Measurements from ENCODE around the gene DAND5. TPM values are rescaled to one million over a fixed set of nuclear protein-coding genes. Genes with fewer than 3 reads are reported as not detected.

Gene DAND5
- total RNA-seq, 1 donor from 2014 or later = 11.4 TPM

DNA sequence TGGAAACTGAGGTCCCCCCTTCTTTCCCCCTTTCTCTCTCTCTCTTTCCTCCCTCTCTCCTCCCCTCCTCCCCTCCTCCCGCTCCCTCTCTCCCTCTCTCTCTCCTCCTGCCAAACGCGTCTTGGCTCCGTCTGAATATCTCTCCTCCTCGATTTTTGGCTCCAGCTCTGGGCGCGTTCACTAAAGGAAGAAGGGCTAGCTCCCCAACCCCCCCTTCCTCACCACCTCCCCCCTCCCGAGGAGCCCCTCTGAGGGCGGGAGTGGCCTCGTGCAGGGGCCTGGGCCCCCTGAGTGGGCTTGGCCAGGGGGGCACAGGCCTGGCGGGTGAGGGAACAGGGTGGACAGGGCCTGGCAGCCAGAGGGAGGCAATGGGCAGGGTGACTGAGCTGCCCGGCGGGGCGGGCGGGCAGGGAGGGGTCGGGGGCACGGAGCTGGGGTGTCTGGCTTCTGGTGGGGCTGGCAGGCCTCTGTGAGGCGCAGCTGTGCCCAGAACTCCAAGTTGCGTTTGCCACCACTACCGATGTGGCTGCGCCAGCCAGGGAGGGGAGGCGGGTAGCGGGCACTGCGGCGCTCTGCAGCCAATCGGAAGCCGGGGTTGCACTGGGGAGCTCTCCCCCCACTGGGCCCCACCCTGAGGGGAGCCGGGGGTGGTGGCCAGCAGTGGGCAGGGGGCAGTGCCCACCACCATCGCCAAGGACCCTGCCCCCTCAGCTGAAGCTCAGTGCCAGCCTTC lies 33.0 kb downstream of the DAND5 start:
- DNase-seq (ENCODE audit: low spot score) = no peak
- intact Hi-C loops (cut with DNase I) = no loop called here

DNA sequence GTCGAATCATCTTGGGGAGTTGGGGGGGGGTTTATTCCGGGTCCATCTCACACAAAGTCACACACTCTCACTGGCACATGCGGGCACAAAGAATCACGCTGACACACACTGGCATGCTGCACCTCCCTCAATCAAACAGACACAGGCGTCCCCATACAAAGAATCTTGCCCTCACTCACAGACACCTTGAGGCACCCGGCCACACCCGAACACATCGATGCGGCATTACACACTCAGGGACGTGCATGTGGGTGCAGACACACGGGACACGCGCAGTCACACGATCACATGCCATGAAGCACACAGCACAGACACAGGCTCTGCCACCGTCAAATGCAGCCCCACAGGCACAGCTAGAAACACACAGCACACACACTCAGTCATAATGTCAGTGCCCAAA lies 33.7 kb downstream of the DAND5 start:
- DNase-seq (ENCODE audit: low spot score) = no peak
- intact Hi-C loops (cut with DNase I) = no loop called here

- intact Hi-C loops (cut with DNase I) = no loop called here
Observed at GRCh38 chr19:13004273-13004672, 34.9 kb downstream of the DAND5 start.

DNA sequence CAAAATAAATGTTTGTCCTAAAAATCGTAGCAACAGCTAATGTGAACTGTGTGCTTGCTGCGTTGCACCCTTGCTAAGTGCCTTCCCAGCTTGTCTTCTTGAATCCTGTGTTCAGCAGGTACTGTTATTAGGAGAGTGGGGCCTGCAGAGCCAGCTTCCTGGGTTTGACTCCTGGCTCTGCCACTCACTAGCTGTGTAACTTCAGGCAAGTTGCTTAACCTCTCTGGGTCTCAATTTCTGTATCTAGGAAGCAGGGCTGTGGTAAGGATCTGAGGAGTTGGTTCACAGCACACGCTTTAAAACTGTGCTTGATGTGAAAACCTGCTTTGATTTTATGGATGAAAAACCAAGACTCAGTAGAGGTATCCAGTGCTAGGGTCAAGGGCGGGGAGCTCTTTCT lies 35.9 kb downstream of the DAND5 start:
- intact Hi-C loops (cut with DNase I) = no loop called here
- DNase-seq (ENCODE audit: low spot score) = no peak

More at GRCh38 chr19:13004273-13004672, 34.9 kb downstream of the DAND5 start:
- DNase-seq (ENCODE audit: low spot score) = no peak

DNA sequence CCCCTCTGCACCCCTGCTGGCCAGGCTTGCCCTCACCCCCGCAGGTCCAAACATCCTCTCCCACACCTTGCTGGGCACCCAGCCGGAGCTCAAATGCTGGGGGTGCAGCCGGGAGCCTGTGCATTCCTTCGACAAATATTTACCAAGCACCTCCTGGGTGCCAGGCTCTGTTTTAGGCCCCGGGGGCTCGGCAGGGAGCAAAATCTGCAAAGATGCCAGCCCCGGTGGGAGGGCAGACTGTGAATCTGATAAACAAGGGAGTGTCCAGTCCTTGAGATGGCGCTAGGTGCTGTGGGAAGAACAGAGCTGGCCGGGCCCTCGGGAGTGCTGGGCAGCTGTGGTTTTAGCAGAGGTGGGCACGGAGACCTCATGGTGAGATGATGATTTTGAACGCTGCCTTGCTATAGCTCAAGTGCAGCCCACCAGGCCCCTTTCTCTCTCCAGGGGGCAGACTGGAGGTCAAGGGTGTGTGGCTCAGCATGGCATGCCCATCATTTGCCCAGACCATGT lies 36.5 kb downstream of the DAND5 start:
- intact Hi-C loops (cut with DNase I) = no loop called here
- DNase-seq (ENCODE audit: low spot score) = no peak

DNA sequence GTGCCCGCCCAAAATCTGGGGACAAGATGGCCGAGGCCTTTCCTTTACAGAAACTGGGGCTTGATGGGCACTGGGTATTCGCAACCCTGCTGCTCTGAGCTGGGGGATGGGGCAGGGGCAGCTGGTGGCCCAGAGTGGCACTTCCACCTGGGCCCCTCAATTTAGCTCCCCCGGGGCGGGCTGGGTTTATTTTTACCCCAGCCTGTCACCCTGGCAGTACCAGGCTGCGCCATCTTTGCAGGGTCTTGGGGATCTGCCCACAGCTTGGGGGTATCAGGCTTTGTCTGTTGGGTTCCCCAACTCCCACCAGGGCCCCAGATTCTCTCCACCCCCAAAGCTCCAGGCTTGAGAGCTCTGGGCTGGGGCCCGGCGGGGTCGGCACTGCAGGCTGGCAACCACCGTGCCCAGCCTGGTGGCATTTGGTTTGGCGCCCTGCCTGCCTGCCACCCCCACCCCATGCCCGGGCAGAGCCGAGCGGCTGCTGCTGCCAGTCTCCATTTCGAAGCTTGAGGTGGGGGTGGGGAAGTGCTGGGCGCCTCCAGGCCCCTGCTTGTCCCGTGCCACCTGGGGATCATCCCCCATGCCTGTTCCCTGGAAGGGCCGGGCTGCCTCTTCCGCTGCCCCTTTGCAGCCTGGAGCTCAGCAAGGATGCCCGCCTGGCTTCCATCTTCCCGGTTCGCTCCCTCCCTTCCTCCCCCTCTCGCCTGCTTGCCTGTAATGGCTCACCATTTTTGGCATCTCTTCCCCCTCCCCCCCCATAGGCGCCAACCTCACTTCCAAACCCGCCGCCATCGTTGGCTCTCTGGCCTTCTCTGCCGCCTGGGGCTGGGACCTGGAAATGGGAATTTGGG lies 37.3 kb downstream of the DAND5 start:
- intact Hi-C loops (cut with DNase I) = no loop called here
- no peak for DNase-seq (ENCODE audit: low spot score)

GRCh38 chr19:13007292-13008045 lies 38.1 kb downstream of the DAND5 start:
- DNase-seq (ENCODE audit: low spot score) = no peak
- intact Hi-C loops (cut with DNase I) = no loop called here

- intact Hi-C loops (cut with DNase I) = no loop called here
Observed at GRCh38 chr19:13008926-13009787, 39.8 kb downstream of the DAND5 start.

DNA sequence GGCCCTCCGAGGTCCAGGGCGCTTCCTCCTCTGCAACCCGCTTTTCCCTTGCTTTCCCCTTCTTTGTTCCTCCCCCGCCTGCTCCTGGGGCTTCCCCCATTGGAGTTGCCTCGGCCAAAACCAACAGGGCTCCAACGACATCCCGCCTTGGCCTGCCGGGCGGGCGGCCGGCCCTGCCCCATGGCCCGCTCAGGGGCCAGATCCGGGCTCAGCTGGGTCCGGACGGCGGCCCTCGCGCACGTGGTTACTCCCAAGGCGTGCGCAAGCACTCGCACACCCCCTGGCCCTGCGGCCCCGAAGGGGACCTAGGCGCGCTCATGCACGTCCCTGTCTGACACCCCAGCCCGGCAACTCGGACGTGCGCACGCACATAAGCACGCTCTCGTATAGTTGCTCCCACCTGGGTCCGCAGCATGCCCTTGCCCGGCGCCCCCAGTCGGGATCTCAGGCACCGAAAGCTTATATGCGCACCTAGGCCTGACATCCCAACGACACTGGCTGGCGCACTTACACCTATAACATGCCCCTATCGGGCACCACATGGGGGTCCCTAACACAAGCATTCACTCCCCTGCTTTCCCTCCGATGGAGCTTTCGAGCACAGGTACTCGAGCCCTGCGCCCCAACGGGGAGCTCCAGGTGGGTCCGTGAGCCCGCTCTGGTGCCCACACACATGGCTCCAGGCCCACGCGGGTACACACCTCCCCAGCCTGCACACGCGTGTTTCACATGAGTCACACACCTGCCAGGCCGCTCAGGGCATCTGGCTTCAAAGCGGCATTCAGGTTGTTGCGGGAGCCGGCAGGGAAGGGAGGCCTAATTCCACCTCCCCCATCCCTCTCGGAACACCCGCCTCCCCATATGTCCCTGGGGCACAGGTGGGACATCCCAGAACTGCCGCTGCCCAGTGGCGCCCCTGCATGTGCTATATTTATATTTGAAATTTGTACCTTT lies 40.9 kb downstream of the DAND5 start:
- intact Hi-C loops (cut with DNase I) = no loop called here
- no peak for DNase-seq (ENCODE audit: low spot score)

More at GRCh38 chr19:13008926-13009787, 39.8 kb downstream of the DAND5 start:
- no peak for DNase-seq (ENCODE audit: low spot score)

DNA sequence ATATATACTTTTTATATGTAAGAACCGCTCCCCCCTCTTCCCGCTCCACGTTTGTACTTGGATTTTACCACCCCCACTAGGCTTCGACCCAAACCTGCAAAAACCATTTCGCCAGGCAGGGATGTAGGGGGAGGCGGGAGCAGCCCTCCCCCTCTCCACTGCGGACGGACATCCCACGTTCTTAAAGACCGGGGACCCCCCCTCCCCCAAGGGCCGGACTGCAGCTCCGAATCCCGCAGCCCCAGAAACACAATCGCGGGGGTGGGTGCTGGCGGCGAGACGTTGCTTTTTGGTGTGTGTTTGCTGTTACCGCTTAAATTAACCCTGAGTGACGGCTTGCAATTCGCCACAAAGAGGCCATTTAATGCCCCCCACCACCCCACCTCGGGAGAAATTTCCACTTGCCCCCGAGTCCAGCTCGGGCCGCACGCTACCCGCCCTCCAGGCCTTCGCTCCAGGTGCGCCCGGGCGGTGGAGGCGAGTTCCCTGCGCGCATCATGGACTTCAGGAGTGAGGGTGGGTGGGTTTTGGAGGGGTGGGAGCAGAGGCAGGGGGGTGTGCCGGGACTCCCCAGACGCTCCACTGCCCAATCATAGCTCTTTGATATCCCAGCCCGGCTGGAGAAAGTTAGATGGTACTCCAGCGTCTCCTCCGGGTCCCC lies 41.7 kb downstream of the DAND5 start:
- DNase-seq (ENCODE audit: low spot score) = no peak
- intact Hi-C loops (cut with DNase I) = no loop called here

DNA sequence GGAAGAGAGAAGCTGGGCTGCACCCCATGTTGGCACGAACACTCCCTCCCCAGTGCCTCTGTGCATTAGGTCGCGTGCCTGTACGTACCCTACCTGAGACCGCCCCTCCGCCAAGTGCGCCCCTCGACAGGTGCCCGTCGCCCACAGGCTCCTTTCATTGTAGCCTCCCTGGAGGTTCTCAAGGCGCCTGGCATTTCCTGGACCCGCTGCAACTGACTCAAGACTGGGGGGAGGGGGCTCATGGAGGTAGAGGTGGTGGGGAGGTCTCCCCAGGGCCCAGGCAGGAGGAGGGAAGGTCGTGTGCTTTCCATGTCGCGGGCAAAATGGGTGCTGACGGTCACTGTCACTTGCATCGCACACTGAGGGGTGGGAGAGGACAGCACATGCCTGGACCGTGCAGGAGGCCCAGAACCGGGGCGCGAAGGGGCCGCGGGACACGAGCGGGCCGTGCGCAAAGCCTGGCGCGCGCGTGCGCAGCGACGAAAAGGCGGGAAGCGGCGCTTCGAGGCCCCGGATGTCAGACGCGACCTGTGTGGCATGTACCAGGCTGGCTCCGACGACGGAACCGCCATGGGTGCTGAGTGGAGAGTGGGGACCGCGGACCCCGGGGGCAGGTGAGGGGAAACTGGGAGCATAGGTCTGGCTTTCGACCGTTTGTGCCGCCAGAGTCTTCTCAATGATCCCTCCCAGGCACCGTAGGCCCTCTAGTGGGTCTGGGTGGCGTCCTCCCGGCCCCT lies 42.4 kb downstream of the DAND5 start:
- intact Hi-C loops (cut with DNase I) = no loop called here
- DNase-seq (ENCODE audit: low spot score) = no peak

- intact Hi-C loops (cut with DNase I) = no loop called here
- DNase-seq (ENCODE audit: low spot score) = no peak
Observed at GRCh38 chr19:13012390-13012689, 43.0 kb downstream of the DAND5 start.

DNA sequence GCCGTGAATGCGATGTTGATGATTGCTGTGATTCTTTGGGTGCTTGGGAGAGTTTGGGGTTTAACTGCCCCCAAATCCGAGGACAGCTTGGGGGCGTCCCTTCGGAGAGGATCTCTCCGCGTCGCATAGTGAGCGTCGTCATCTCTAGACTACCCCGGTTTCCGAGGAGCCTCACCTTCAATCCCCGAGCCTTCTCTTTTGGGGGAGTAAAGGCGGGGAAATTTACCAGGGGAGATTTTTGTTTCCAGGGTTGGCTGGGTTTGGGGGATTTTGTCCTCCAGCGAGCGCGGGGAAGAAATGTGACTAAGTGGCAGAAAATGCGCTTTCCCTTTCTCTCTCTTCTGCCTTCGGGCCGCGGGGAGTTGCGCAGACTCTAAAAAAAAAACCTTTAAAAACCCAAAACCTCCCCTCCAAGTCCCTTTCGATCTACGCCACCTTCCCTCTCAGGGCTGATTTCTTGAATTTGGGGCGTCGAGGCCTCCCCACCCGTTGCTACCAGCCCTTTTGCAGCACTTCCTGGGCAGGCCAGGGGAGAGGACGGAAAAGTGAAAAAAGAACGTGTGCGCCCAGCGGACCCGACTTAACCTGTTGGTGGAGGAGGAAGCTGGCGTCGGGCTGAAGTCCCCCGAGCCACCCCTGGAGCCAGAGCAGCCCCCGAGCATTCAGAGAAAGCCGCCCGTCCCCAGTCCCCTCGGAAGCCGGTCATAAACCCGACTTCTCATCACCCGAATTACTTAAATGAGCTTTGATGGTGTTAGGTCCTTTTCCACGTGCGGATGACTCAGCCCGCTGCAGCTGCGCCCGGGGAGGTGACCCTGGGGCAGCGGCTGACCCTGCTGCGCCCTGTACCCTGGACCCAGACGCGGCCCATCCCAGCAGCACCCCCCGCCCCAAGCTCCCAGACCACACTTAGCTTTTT lies 43.6 kb downstream of the DAND5 start:
- DNase-seq (ENCODE audit: low spot score) = no peak
- intact Hi-C loops (cut with DNase I) = no loop called here

DNA sequence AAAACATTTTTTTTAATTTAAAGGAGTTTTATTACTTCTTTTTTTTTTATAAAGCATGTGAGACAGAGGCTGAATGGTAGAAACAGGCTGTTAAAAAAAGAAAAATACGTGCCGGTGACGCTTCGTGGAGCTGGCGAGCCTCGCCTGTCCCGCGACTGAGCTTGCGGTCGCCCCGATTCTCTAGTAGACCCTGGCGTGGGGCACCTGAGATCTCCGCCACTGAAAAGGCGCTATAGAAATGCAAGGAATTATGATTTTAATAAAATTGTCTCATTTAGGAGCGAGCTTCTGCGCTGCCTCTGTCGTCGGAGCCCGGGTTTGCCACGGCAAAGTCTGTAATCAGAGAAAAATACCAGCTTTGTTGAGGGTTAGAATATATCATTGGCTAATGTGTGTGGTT lies 44.3 kb downstream of the DAND5 start:
- intact Hi-C loops (cut with DNase I) = no loop called here
- DNase-seq (ENCODE audit: low spot score) = no peak

DNA sequence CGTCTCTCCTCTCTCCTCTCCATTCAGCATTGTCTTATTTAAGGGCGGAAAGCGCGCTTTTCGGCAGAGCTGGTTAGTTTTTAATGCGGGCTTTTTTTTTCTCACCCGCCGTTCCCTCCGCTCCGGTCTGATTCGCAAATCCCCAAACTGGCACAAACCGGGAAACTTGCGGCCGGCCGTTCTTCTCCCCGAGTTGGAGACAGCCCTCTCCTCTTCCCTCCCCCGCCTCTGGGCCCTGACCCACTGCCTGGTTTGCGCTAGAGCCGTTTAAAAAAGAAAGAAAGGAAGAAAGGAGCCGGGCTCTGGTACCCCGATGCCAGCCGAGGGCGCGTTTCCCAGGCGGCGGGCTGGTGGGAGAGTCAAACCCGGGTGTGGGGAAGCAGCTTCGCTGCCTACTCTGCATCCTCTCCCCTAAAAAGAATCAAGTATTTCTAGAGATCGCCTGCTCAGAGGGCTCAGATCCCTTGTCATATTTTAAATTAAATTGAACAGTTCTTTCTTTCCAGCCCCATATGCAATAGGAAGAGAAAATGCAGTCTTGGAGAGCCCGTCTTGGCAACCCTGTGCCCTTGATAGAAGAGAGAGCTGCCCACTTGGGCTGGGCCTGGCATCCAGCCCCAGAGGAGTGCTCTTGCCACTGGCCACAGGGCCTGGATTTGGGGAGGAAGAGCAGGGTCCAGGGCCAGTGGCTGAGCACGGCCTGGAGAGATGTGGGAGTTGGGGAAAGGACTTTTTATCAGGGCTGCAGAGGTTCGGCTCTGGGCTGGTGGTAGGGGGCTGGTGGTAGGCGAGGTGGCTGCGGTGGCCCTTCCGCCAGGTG lies 44.9 kb downstream of the DAND5 start:
- DNase-seq (ENCODE audit: low spot score) = no peak
- intact Hi-C loops (cut with DNase I) = no loop called here

Data from cardiac septum (tissue), 1 donor.